ENCODE data around the gene PRDX4.
"Not testable (repeated sequence)": the region's sequence is repeated elsewhere in the genome, so short reads cannot be mapped to it uniquely, and the experiment has no call there.

GRCh38 chrX:23660083-23660765, 7.1 kb upstream of the PRDX4 start:
- TF ChIP-seq CTCF (IDR thresholded peaks at IDR 0.05; ENCODE audit: poor library complexity); EZH2 (IDR thresholded peaks at IDR 0.05; ENCODE audit: borderline replicate concordance): not testable (repeated sequence)

All from hepatocyte (in vitro differentiated cells).